Skeletal muscle cell (primary cell): Measurements from ENCODE around the gene SLC27A1.
"Not testable (repeated sequence)": the region's sequence is repeated elsewhere in the genome, so short reads cannot be mapped to it uniquely, and the experiment has no call there.

ENCODE experiments used
- DNase-seq: peaks from one replicate; pipeline ENCODE4 v3.0.0-alpha.2; 2010; ENCODE audit warnings: low read depth
- H3K4me3 ChIP-seq: 2 replicates; pipeline ENCODE4 v1.5.1; 2011; ENCODE audit warnings: low read depth, mild to moderate bottlenecking, control low read depth, low read length, moderate library complexity

SLC27A1 gene

DNA sequence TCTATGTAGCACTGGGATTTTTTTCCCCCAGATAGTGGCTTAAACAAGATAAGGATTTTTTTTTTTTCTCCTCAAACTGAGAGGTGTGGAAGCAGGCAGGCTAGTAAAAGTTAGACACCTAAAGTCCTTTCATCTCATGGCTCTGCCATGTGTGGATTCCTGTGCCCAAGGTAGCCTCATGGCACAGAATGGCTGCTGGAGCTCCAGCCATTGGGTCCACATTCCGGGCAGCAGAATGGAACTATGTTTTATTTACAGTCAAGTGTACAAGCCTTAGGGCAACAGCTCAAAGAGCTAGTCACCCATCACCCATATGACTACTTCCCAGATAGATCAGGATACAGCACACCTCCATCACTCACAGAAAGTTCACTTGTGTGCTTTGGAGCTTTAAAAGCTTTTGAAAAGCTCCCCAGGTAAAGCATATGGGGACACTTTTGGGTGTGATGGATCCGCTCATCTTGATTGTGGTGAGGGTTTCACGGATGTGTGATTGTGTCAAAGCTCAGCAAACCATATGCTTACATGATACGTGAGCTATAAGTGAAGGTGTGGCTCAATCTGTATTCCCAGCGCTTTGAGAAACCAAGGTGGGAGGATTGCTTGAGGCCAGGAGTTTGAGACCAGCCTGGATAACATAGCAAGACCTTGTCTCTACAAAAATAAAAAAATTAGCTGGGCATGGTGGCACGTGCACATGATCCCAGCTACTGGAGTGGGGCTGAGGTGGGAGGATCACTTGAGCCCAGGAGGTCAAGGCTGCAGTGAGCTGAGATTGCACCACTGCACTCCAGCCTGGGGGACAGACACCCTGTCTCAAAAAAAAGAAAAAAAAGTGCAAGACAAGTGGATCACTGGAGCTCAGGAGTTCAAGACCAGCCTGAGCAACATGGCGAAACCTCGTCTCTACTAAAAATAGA is 59.2 kb downstream of the SLC27A1 start:
- no peak for DNase-seq
- no peak overlapping the region for H3K4me3 ChIP-seq

DNA sequence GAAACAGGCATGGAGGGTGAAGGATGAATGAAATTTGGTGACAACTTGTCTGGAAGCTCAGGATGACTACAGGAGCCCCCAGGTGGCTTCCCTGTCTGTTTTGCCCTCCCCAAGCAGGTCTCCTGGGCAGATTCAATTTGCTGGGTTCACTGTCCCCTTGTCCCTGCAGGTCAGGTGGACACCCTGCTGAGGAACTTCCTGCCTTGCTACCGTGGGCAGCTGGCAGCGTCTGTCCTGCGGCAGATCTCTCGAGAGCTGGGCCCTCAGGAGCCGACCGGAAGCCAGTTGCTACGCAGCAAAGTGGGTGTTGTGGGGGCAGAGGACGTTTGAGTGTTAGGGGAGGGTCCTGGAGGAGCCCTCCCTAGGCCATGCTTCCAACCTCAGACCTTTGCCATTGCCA is 60.3 kb downstream of the SLC27A1 start:
- no peak for DNase-seq
- H3K4me3 ChIP-seq = no peak overlapping the region

DNA sequence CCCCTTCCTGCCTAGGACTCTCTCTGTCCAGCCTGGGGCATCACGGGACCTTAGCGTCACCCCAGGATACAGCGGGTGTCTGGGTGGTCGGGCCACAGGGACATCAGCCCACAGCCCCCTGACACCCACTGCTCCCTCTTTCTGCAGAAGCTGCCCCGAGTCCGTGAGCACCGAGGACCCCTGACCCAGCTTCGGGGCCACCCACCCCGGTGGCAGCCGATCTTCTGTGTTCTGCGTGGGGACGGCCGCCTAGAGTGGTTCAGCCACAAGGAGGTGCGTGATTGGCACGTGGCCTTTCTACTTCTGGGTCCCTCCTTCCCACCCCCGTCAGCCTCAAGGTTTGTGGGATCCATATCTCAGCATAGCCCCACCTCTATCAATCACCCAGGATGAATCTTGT is 61.8 kb downstream of the SLC27A1 start:
- DNase-seq = no peak
- H3K4me3 ChIP-seq = no peak overlapping the region

DNA sequence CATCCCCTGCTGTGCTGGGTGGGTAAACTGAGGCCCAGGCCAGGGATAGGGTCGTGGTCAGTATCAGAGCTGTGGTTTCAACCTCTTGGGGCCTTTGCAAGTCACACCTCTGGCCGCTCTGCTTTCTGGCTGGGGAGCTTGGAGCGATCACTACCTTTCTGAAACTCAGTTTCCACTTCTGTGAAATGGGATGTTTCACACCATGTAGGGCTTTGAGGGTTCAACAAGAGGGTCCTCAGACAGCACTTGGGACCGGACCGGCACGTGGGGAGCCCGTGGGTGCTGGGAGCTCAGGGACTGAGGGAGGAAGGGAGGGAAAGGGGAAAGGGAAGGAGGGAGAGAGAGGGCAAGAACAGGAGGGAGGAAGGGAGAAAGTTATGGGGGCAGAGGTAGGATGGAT is 62.2 kb downstream of the SLC27A1 start:
- no peak for DNase-seq
- H3K4me3 ChIP-seq = no peak overlapping the region

DNA sequence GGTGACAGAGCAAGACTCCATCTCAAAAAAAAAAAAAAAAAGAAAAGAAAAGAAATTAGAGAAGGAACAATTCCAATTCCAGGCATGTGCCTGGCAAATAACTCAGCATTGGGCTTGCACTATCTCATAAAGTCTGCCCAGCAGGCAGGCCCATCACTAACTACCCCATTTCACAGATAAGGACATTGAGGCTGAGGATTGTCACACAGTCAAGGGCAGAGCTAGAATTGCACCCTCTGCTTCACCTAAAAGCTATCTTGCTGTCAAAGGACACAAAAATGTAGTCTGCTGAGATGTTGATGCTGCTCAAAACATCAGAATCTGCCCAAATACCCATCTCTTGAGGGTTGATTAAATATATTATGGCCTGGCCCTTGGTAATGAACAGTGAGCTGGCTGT is 64.4 kb downstream of the SLC27A1 start:
- H3K4me3 ChIP-seq = no peak overlapping the region
- DNase-seq = no peak

DNA sequence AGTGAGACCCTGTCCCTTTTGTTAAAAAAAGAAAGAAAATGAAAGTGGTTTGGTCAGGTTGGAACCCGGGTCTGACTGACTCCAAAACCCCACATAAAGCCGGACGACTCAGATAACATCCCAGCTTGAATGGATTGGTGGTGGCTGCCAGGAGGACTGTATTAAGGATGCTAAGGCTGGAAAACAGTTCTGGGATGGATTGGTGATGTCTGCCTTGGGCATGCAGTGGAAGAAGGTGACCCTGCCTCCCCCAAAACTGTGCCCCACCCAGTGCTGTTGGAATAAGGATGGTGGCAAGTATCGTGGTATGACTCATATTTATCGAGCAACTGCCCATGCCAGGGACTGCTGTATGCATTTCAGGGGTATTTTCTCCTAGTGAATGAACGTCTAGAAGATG is 66.6 kb downstream of the SLC27A1 start:
- DNase-seq = no peak
- no peak overlapping the region for H3K4me3 ChIP-seq

DNA sequence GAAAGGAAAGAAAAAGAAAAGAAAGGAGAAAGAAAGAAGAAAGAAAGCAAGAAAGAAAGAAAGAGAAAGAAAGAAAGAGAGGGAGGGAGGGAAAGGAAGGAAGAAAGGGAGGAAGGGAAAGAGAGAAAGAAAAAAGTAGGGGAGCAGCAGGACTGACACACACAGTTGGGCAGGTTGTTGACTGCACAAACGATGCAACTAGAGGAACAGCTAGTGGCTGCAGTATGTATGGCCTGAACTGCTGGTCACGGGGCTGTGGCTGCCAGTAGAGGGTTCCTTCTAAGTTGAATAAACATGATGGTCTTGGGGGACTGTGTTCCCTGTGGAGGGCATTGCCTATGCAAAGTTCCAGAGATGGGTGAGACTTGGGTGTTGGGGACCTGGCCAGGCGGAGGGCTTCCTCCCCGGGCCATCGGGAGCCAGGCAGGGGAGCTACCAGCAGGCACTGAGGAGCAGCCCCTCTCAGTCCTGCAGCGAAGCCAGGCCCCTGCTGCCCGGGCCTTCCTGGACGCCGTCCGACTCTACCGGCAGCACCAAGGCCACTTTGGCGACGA is 68.4 kb downstream of the SLC27A1 start:
- peak overlapping the region; percentile 56 for H3K4me3 ChIP-seq
- DNase-seq = no peak

DNA sequence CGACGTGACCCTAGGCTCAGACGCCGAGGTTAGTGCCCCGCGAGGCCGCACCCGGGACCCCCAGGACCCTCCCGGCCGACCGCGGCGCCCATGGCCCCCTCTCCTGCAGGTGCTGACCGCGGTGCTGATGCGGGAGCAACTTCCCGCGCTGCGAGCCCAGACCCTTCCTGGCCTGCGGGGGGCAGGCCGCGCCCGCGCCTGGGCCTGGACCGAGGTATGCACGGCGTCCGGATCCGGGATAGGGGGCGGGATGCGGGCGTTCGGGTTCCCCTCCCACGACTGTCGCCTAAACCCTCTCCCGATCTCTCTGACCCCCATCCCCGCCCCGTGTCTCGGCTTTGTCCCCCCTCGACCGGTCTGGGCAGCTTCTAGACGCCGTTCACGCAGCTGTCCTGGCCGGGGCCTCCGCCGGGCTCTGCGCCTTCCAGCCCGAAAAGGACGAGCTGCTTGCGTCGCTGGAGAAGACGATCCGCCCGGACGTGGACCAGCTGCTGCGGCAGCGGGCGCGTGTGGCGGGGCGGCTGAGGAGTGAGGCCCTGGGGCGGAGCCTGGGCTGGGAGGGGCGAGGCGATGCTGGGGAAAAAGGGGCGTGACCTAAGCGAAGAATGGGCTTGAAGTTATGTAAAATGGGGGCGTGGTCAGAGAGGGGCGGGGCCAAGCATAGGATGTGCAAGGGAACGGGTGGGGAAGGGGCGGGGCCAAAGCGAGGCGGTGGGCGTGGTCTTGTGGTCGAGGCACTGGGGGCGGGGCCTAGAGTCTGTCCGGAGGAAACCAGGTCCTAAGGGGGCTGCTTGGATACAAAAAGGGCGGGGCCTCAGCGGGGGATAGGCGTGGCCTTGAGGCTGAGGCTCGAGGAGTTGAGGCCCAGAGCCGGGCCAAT is 69.2 kb downstream of the SLC27A1 start:
- H3K4me3 ChIP-seq = peak overlapping the region; percentile 56
- peak; percentile 78 for DNase-seq

DNA sequence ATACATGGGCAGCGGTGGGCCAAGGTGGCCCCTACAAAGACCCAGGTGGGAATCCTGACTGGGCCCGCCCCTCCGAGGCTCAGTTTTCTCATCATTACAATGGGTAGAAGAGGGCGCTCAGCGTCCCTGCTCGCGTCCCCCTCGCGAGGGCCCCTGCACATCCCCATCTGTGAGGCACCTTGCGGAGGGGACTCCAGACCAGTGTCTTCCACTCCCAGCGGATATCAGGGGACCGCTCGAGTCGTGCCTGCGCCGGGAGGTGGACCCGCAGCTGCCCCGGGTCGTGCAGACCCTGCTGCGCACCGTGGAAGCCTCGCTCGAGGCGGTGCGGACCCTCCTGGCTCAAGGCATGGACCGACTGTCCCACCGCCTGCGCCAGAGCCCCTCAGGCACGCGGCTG is 69.8 kb downstream of the SLC27A1 start:
- no peak for DNase-seq
- H3K4me3 ChIP-seq = no peak overlapping the region

DNA sequence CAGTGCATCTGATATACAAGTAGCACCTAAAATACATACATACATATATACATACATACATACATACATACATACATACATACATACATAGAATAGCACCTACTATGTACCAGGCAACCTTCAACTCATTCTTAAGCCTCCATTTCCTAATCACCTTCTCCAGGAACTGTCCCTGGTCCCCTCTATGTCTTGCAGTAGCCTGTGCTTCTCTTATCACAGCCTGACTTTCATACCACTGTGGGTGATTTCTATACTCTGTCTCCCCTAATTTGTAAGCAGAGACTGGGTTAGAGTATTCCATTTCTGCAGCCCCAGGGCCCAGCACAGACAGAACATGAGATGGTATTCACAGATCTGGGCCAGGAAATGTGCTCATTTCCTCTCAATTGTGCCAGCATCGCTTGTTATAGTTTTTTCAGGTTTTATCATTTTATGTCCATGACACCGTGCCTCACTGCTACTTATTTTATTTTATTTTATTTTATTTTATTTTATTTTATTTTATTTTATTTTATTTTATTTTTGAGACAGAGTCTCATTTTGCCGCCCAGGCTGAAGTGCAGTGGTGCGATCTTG is 70.9 kb downstream of the SLC27A1 start:
- no peak for DNase-seq
- no peak overlapping the region for H3K4me3 ChIP-seq

DNA sequence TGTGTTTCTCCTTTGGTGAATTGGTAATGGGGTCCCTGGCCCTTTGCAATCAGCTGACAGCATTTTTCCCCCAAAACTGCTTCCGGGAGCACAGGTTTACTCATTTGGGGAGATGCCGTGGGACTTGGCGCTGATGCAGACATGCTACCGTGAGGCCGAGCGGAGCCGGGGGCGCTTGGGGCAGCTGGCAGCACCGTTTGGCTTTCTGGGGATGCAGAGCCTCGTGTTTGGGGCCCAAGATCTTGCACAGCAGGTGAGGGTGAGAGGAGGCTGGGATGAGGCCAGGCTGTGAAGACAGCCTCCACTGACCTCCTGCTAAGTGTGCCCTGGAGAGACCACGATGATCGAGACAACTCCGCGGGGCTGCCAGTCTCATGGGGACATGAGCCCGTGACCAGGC is 71.7 kb downstream of the SLC27A1 start:
- H3K4me3 ChIP-seq = no peak overlapping the region
- no peak for DNase-seq

DNA sequence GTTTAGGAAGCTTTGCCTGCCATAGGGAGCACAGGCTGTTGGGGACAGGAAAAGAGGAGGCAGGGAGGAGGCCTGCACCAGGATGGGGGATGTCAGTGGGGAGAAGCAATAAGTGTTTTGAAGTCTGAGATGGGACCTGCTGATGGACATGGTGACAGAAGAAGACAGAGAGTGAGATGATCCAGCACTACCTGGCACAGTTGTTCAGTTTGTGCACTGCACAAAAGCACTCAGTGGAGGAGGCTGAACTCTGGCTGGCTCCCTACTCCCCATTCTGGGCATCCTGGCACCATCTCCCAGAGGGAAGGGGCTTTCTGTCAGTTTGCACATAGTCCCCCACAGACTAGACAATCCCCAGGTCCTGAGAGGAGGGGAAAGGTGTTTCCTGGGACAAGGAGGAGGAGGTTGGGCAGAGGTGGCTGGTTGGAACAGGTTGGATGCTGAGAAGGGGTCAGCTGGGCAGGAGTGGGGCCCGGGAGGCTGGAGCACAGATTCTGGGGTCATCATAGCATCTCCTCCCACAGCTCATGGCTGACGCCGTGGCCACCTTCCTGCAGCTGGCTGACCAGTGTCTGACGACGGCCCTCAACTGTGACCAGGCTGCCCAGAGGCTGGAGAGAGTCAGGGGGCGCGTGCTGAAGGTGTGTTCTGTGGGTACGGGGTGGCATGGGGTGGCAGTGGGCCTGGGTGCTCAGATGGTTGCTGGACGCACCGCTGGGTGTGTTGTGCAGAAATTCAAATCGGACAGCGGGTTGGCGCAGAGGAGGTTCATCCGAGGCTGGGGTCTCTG is 72.7 kb downstream of the SLC27A1 start:
- DNase-seq = no peak
- H3K4me3 ChIP-seq = no peak overlapping the region

DNA sequence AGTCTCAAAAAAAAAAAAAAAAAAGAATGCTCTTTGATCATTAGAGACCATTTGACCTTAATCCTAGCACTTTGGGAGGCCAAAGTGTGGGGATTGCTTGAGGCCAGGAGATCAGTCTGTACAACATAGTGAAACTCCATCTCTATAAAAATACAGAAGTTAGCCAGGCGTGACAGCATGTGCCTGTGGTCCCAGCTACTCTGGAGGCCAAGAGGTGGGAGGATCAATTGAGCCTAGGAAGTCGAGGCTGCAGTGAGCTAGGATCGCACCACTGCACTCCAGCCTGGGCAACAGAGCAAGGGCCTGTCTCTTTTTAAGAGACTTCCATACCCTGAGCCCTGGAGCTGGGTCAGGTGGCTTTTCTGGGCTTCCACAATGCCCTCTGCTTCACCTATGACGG is 73.7 kb downstream of the SLC27A1 start:
- no peak for DNase-seq
- H3K4me3 ChIP-seq = no peak overlapping the region

DNA sequence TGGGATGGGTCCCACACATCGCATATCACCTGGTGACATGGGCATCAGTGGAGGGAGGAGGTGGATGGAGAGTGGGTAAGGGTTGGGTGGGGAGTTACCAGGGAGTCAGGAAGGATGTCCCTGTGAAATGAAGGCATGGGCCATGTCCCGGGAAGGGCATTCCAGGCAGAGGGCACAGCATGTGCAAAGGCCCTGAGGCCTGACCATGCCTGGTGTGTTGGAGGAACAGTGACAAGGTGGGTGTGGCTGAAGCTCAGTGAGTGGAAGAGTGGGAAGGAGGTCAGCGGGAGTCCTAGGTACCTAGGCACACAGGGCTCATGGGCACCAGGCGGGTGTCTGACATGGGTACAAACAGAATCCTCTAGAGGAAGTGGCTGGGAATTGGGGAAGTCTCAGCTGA is 74.1 kb downstream of the SLC27A1 start:
- DNase-seq = no peak
- no peak overlapping the region for H3K4me3 ChIP-seq

DNA sequence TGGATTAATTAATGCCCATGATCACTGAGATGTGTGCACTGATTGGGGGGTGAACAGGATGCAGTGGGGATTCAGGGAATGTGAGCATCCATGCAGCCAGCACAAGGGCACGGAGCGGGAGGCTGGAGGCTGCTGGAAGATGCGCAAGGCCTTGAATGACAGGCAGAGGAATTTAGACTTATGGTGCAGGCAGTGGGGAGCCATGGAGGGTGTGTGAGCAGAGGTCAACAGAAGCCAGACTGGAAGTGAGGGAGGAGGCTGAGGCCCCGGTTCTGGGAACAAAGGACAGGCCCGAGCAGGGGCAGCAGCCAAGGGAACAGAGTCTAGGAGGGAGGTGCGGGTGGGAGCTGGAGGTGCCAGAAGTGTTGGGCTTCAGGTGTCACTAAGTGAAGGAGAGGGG is 77.8 kb downstream of the SLC27A1 start:
- H3K4me3 ChIP-seq = no peak overlapping the region
- DNase-seq = no peak

DNA sequence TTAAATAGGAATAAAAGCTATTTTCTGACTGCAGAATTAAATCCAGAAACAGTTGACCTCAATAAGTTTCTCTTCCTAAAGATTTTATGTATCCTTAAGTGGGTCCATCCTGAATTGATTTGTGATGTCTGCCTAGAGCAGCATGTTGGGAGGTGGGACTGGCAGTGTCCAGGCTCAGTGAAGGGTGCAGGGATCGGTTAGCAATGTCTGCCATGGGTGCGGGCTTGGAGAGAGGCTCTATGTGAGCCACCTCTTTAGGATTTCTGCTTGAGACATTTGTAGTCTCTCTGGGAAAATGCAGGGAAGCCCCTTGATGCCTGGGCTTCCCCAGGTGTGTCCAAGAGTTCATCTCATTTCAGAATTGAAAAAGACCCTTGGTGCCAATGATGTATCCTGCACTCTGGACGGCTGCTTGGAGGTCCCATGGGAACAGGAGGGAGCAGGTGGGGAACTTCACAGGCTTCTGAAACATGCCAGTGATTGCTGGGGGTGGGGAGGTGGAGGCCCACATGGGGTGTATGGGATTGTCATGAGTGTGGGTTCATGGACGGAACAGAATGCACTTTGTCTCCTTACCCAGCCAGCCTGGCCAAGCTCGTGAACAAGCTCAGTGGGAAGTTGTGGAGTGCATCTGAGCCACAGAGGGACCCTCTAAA is 78.9 kb downstream of the SLC27A1 start:
- DNase-seq = no peak
- no peak overlapping the region for H3K4me3 ChIP-seq

DNA sequence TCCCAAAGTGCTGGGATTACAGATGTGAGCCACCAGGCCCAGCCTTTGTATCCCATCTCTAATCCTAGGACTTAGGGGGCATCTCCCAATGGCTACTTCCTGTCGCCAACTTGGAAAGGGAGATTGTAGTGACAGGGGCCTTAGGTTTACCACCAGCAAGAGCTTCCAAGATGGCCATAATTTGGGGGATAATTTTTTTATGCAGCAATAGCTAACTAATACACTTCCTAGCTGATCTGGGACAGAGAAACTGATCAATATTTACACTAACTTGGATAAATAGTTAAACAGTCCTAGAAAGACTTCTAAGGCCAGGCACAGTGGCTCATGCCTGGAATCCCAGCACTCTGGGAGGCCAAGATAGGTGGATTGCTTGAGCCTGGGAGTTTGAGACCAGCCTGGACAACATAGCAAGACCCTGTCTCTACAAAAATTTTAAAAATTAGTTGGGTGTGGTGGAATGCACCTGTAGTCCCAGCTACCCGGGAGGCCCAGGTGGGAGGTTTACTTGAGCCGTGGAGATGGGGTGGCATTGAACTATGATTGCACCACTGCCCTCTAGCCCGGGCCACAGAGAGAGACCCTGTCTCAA is 79.8 kb downstream of the SLC27A1 start:
- H3K4me3 ChIP-seq = no peak overlapping the region
- DNase-seq = no peak

DNA sequence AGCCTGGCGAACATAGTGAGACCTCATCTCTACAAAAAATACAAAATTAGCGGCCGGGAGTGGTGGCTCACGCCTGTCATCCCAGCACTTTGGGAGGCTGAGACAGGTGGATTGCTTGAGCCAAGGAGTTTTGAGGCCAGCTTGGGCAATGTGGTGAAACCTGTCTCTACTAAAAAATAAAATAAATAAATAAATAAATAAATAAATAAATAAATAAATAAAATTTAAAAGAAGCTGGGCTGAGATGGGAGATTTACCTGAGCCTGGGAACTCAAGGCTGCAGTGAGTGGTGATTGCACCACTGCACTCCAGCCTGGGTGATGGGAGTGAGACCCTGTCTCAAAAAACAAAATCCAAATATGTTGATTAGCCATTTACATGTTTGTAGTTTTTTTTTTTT is 82.4 kb downstream of the SLC27A1 start:
- H3K4me3 ChIP-seq, DNase-seq: not testable (repeated sequence)
